GM20431 (cell line): ENCODE results near the gene CARS2.
"Not testable (repeated sequence)": the region's sequence is repeated elsewhere in the genome, so short reads cannot be mapped to it uniquely, and the experiment has no call there.

Source experiments
- in situ Hi-C: fragments of 300-500 bp; cut with MseI, MboI; formaldehyde crosslinking; loops from one replicate; pipeline ENCODE4 v1.15.0; 2020; ENCODE audit warnings: low sequenced_read_pairs; ENCODE audit not compliant: unreplicated experiment

The CARS2 gene

GRCh38 chr13:110642291-110642981, 63.5 kb downstream of the CARS2 start:
- in situ Hi-C loops = no loop called here

- in situ Hi-C loops = no loop called here
Measured at GRCh38 chr13:110641055-110642015, 64.6 kb downstream of the CARS2 start.

GRCh38 chr13:110640591-110641029, 65.3 kb downstream of the CARS2 start:
- in situ Hi-C loops = no loop called here

- in situ Hi-C loops = no loop called here
Measured at GRCh38 chr13:110639935-110640334, 66.0 kb downstream of the CARS2 start.

GRCh38 chr13:110638814-110639806, 66.8 kb downstream of the CARS2 start:
- in situ Hi-C loops = no loop called here

GRCh38 chr13:110638257-110638656, 67.7 kb downstream of the CARS2 start:
- in situ Hi-C loops = no loop called here

GRCh38 chr13:110637747-110638146, 68.2 kb downstream of the CARS2 start:
- in situ Hi-C loops = no loop called here

GRCh38 chr13:110637275-110637674, 68.6 kb downstream of the CARS2 start:
- in situ Hi-C loops = no loop called here

- in situ Hi-C loops = no loop called here
Measured at GRCh38 chr13:110636701-110637201, 69.2 kb downstream of the CARS2 start.

- in situ Hi-C loops = no loop called here
Measured at GRCh38 chr13:110636053-110636475, 69.9 kb downstream of the CARS2 start.

GRCh38 chr13:110635405-110636002, 70.4 kb downstream of the CARS2 start:
- in situ Hi-C loops = no loop called here

GRCh38 chr13:110634558-110634957, 71.4 kb downstream of the CARS2 start:
- in situ Hi-C loops = no loop called here

GRCh38 chr13:110633776-110634175, 72.1 kb downstream of the CARS2 start:
- in situ Hi-C loops = no loop called here

- in situ Hi-C loops = not testable (repeated sequence)
Measured at GRCh38 chr13:110632255-110632654, 73.7 kb downstream of the CARS2 start.

GRCh38 chr13:110630566-110631119, 75.3 kb downstream of the CARS2 start:
- in situ Hi-C loops = no loop called here

GRCh38 chr13:110629735-110630134, 76.2 kb downstream of the CARS2 start:
- in situ Hi-C loops = no loop called here

- in situ Hi-C loops = no loop called here
Measured at GRCh38 chr13:110628952-110629701, 76.8 kb downstream of the CARS2 start.

GRCh38 chr13:110628477-110628793, 77.5 kb downstream of the CARS2 start:
- in situ Hi-C loops = no loop called here
